AG04449 (cell line): ENCODE measurements around the gene FKBP15.

ENCODE experiments used
- CTCF ChIA-PET: fragments of 350-600 bp; formaldehyde crosslinking; extraction: SDS; loops from one replicate; lab custom pipeline; 2021; ENCODE audit warnings: antibody characterized with exemption; lab: Yijun Ruan, JAX
- POLR2A ChIA-PET: fragments of 400-600, 350-600 bp; formaldehyde crosslinking; extraction: SDS; loops from one replicate; lab custom pipeline; 2020; ENCODE audit warnings: antibody characterized with exemption, inconsistent platforms; lab: Yijun Ruan, JAX
- DNase-seq: peaks from one replicate; pipeline ENCODE4 v3.0.0-alpha.2; 2010; ENCODE audit warnings: low read depth, low spot score
- H3K4me3 ChIP-seq: 2 replicates; pipeline ENCODE4 v1.5.1; 2011; ENCODE audit warnings: low read depth, mild to moderate bottlenecking, control low read depth, low read length
- CTCF ChIP-seq: IDR thresholded peaks from one replicate; pipeline ENCODE4 v1.5.1; 2011; ENCODE audit warnings: mild to moderate bottlenecking, moderate library complexity, low read length, control low read depth, inconsistent platforms; ENCODE audit not compliant: insufficient read depth; ENCODE audit errors: missing control alignments

Gene FKBP15

GRCh38 chr9:113176803-113177202 is 44.3 kb downstream of the FKBP15 start:
- ChIA-PET POLR2A (no interaction called here), CTCF (interaction anchor here (0.6 to 0.9 kb wide), 2 partner anchors 150 to 1267 kb away, joined by 3 read pairs; no protein-coding TSS in a partner anchor)
- no peak for DNase-seq
- no peak overlapping the region for H3K4me3 ChIP-seq
- no peak for TF ChIP-seq CTCF

GRCh38 chr9:113173341-113173740 is 47.7 kb downstream of the FKBP15 start:
- CTCF ChIA-PET, result interaction anchor here (1.6 kb wide), 1 partner anchor 24 kb away, joined by 3 read pairs; no protein-coding TSS in a partner anchor
- no peak for TF ChIP-seq CTCF
- POLR2A ChIA-PET, result interaction anchor here (0.9 kb wide), 1 partner anchor 14 kb away, joined by 3 read pairs; no protein-coding TSS in a partner anchor
- no peak for DNase-seq
- no peak overlapping the region for H3K4me3 ChIP-seq

GRCh38 chr9:113168809-113169208 is 52.3 kb downstream of the FKBP15 start:
- ChIA-PET CTCF (no interaction called here), POLR2A (interaction anchor here (0.6 kb wide), 1 partner anchor 241 kb away, joined by 3 read pairs; no protein-coding TSS in a partner anchor)
- no peak for DNase-seq
- TF ChIP-seq CTCF, result no peak
- H3K4me3 ChIP-seq, result no peak overlapping the region

- DNase-seq, result no peak
- H3K4me3 ChIP-seq, result no peak overlapping the region
- CTCF ChIA-PET, result interaction anchor here (1.6 kb wide), 1 partner anchor 10 kb away, joined by 3 read pairs; no protein-coding TSS in a partner anchor
- TF ChIP-seq CTCF, result no peak
- POLR2A ChIA-PET, result no interaction called here
These were observed 55.0 kb downstream of the FKBP15 start for GRCh38 chr9:113166039-113166438.

GRCh38 chr9:113164536-113165300 is 56.4 kb downstream of the FKBP15 start:
- POLR2A ChIA-PET, result no interaction called here

More at GRCh38 chr9:113164536-113165300, 56.4 kb downstream of the FKBP15 start:
- no peak for TF ChIP-seq CTCF
- CTCF ChIA-PET, result no interaction called here
- H3K4me3 ChIP-seq, result no peak overlapping the region
- no peak for DNase-seq
